Measurements from ENCODE around the gene IL4I1.

GRCh38 chr19:49869009-49869483 is 27.6 kb downstream of the IL4I1 start:
- TF ChIP-seq POLR2A (IDR thresholded peaks at IDR 0.05) (peak in 1 of 2 donors; percentile 36), CTCF (IDR thresholded peaks at IDR 0.05) (no peak)
